ENCODE measurements around the gene RCBTB2. TPM values are rescaled to one million over a fixed set of nuclear protein-coding genes. Genes with fewer than 3 reads are reported as not detected.
A peak's percentile ranks its signal among the peaks of the same experiment; 100 is the strongest.
"Not testable (repeated sequence)": the region's sequence is repeated elsewhere in the genome, so short reads cannot be mapped to it uniquely, and the experiment has no call there.

The RCBTB2 gene
- 35.0 TPM for polyA plus RNA-seq (2013, experiment 1 of 4)
- polyA plus RNA-seq (2013, experiment 2 of 4) = 36.4 TPM
- polyA plus RNA-seq (2013, experiment 3 of 4) = 30.6 TPM
- 32.6 TPM for polyA plus RNA-seq (2013, experiment 4 of 4)

DNA sequence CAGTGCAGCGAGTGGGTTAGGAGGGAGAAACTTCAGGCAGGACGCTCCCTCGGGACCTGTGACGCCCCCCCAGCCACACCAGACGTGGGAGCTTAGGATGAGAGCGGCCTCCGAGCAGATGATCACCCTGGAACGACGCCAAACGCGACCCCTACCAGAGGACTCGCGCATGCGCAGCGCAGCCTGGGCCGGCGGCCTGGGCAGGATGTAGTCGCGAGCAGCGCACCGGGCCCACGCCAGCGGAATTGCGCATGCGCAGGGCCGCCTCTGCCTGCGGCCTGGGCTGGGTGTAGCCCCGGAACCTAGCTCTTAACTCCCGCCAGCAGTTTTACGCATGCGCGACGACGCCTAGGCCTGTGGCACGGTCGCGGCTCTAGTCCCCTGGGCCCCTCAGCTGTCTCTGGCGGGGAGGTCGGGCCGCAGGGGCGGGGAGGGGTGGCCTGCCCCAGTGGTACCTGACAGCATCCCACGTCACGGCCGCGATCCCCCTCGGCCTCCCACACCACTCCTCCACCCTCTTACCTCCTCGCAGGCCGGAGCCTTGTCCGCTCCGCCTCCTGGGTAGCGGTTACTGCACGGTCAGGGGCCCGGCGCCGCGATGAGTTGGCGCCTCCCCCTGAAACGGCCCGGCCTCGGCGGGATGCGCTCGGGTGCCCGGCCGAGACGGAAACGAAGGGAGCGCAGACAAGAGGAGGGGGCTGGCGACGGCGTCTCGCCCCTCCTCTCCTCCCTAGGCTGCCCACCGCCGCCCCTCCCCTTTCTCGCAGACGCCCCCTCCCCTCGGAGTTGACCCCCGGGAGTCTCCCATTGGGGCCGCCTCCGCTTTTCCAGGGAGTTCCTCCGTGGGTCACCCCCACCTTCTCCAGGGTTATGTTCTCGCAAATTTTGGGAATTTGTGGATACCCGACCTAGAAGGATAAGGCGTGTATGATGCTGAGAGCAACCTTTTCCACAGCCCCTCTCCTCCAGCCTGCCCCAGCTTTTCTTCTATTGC, at the start of gene RCBTB2:
Gene RCBTB2, minus strand, starts transcription at position 575 of the 994 bp plus-strand sequence. CDS start 11,141 bp downstream, outside the sequence.
- Histone ChIP-seq H3K9me3 (ENCODE audit: control insufficient read depth, low read length) (no peaks in the 10 kb centered on the region), H3K4me1 (ENCODE audit: control insufficient read depth, insufficient read depth, low read length) (peaks cover 16% of the 10 kb centered on the region), H3K27ac (ENCODE audit: insufficient read depth, low read depth, low read length, poor library complexity, severe bottlenecking) (peak within 1 kb of the TSS; percentile 95), H3K4me3 (ENCODE audit: insufficient read depth, low read depth, low read length) (peak within 1 kb of the TSS; percentile 75), H3K36me3 (ENCODE audit: control insufficient read depth, insufficient read depth, low read length) (no peaks in the 10 kb centered on the region), H3K27me3 (ENCODE audit: control insufficient read depth, insufficient read depth, low read length, poor library complexity, severe bottlenecking) (no peaks in the 10 kb centered on the region)
- 1 to 2% methylated on average over 84 of the region's 84 CpGs for WGBS, 2 experiments

DNA sequence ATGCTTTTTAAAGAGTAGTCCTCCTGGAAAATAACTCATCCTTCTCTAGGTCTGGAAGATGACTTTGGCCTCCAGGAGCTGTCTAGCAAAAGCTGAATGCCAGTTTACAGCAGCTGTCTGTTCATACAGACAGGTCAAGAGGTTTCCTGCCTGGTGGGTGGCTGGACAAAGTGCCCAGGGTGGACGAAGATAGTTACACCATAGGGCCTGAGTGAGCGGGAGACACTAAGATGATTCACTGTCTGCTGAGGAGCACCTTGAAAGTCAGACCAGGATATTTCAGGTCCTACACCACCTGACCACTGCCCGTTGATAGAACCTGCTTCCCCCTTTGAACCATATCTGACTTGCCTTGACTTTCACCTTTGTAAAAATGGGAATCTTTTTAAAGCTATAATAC, 49.2 kb upstream of the RCBTB2 start:
- Histone ChIP-seq H3K4me3 (ENCODE audit: insufficient read depth, low read depth, low read length) (no peak overlapping the region), H3K4me1 (ENCODE audit: control insufficient read depth, insufficient read depth, low read length) (peaks cover 4% of the 10 kb centered on the region), H3K9me3 (ENCODE audit: control insufficient read depth, low read length) (no peaks in the 10 kb centered on the region), H3K36me3 (ENCODE audit: control insufficient read depth, insufficient read depth, low read length) (no peaks in the 10 kb centered on the region), H3K27ac (ENCODE audit: insufficient read depth, low read depth, low read length, poor library complexity, severe bottlenecking) (no peak overlapping the region), H3K27me3 (ENCODE audit: control insufficient read depth, insufficient read depth, low read length, poor library complexity, severe bottlenecking) (no peaks in the 10 kb centered on the region)
- 96 to 98% methylated on average over 3 of the region's 3 CpGs for WGBS, 2 experiments

DNA sequence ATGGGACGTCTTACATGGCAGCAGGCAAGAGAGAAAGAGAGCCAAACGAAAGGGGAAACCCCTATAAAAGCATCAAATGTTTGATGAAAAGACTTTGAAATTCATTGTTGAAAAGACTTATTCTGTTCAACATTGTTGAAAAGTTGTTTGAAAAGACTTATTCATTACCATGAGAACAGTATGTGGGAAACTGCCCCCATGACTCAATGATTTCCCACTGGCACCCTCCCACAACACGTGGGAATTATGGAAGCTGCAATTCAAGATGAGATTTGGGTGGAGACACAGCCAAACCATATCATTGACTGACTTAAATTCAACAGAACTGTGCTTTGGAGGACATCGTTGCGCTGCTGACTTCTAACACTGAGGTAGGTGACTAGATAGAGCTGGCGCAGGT, 48.0 kb upstream of the RCBTB2 start:
- 85 to 88% methylated on average over 6 of the region's 6 CpGs for WGBS, 2 experiments

DNA sequence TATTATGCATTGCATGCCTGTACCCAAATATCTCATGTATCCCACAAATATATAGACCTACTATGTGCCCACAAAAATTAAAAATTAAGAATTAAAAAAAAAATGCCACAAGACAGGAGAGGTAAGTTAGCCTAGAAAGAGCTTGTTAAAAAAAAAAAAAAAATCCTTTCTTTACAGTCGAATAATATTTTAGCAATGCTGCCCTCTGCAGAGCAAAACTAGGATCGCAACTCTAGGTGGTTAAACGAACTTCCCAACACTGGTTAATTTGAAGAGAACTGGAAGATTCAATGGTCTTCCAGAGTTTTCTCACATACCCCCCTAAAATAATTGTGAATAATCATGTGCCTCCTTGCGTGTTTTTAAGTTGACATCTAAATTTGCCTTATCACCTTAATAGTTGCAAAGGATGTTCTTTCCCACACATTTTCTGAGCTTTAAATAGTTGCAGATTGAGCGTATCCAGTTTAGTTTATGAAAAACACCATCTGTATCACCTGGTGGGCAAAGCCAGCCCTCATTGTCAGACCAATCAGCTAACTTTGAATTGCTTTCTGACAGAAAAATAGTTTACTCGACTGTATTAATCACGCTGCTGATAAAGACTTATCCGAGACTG, 47.4 kb upstream of the RCBTB2 start:
- H3K27me3 ChIP-seq (ENCODE audit: control insufficient read depth, insufficient read depth, low read length, poor library complexity, severe bottlenecking) = no peaks in the 10 kb centered on the region
- no peaks in the 10 kb centered on the region for H3K36me3 ChIP-seq (ENCODE audit: control insufficient read depth, insufficient read depth, low read length)
- H3K27ac ChIP-seq (ENCODE audit: insufficient read depth, low read depth, low read length, poor library complexity, severe bottlenecking) = no peak overlapping the region
- H3K4me3 ChIP-seq (ENCODE audit: insufficient read depth, low read depth, low read length) = no peak overlapping the region
- H3K4me1 ChIP-seq (ENCODE audit: control insufficient read depth, insufficient read depth, low read length) = peaks cover 4% of the 10 kb centered on the region
- no peaks in the 10 kb centered on the region for H3K9me3 ChIP-seq (ENCODE audit: control insufficient read depth, low read length)
- WGBS, 2 experiments = 51 to 55% methylated on average over 7 to 8 of the region's 8 CpGs

More for the DNA sequence above, 48.0 kb upstream of the RCBTB2 start:
- peaks cover 4% of the 10 kb centered on the region for H3K4me1 ChIP-seq (ENCODE audit: control insufficient read depth, insufficient read depth, low read length)
- H3K36me3 ChIP-seq (ENCODE audit: control insufficient read depth, insufficient read depth, low read length) = no peaks in the 10 kb centered on the region
- no peak overlapping the region for H3K27ac ChIP-seq (ENCODE audit: insufficient read depth, low read depth, low read length, poor library complexity, severe bottlenecking)
- no peak overlapping the region for H3K4me3 ChIP-seq (ENCODE audit: insufficient read depth, low read depth, low read length)
- no peaks in the 10 kb centered on the region for H3K9me3 ChIP-seq (ENCODE audit: control insufficient read depth, low read length)
- no peaks in the 10 kb centered on the region for H3K27me3 ChIP-seq (ENCODE audit: control insufficient read depth, insufficient read depth, low read length, poor library complexity, severe bottlenecking)

DNA sequence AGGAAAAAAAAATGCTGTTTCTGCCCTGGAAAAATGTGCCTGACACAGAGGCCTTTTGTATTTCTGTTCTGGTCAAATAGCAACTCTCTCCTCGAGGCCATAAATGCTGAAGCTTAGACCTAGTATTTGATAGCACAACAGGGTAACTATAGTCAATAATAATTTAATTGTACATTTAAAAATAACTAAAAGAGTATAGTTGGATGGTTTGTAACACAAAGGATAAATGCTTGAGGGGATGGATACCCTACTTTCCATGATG, 47.0 kb upstream of the RCBTB2 start:
- not testable (repeated sequence) for H3K27ac ChIP-seq (ENCODE audit: insufficient read depth, low read depth, low read length, poor library complexity, severe bottlenecking); H3K36me3 ChIP-seq (ENCODE audit: control insufficient read depth, insufficient read depth, low read length); H3K4me1 ChIP-seq (ENCODE audit: control insufficient read depth, insufficient read depth, low read length); H3K9me3 ChIP-seq (ENCODE audit: control insufficient read depth, low read length); H3K27me3 ChIP-seq (ENCODE audit: control insufficient read depth, insufficient read depth, low read length, poor library complexity, severe bottlenecking); H3K4me3 ChIP-seq (ENCODE audit: insufficient read depth, low read depth, low read length)
- WGBS, 2 experiments = 82 to 100% methylated on average over 1 of the region's 1 CpG

DNA sequence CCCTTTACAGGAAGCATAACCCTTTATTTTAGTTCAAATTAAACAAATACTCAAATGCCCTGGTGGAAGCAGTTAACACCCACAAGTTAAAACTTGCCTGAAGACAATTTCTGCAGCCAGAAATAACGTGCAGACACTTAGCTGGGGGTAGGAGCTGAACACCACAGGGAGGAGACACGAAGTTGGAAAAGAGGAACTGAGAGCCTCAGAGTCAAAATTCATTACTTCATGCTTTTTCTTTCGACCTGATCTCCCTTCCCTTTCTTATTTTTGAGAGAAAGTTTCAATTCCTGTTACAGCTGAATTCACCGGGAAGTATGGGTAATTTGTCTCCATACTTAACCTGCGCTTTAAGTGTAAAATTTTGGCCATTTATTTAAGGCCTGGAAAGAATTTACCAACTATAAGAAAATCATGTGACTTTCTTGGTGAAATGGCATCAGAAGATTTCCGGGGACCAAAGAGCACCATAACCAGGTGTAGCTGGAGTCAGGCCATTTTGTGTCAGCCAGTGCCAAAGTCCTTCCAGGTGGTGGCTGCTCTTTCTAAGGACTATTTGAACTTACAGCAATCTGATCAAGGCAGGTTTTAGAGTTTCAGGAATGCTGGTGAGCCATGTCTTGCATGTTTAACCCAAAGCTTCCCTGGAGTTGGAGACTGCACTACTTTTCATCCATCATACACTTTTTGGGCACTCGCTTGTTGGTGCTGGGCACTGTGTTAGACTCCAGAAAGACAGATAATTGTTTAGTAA, 46.5 kb upstream of the RCBTB2 start:
- H3K4me3 ChIP-seq (ENCODE audit: insufficient read depth, low read depth, low read length) = no peak overlapping the region
- 88 to 94% methylated on average over 7 of the region's 7 CpGs for WGBS, 2 experiments
- H3K27me3 ChIP-seq (ENCODE audit: control insufficient read depth, insufficient read depth, low read length, poor library complexity, severe bottlenecking) = no peaks in the 10 kb centered on the region
- no peaks in the 10 kb centered on the region for H3K9me3 ChIP-seq (ENCODE audit: control insufficient read depth, low read length)
- no peaks in the 10 kb centered on the region for H3K36me3 ChIP-seq (ENCODE audit: control insufficient read depth, insufficient read depth, low read length)
- H3K4me1 ChIP-seq (ENCODE audit: control insufficient read depth, insufficient read depth, low read length) = no peaks in the 10 kb centered on the region
- H3K27ac ChIP-seq (ENCODE audit: insufficient read depth, low read depth, low read length, poor library complexity, severe bottlenecking) = no peak overlapping the region

DNA sequence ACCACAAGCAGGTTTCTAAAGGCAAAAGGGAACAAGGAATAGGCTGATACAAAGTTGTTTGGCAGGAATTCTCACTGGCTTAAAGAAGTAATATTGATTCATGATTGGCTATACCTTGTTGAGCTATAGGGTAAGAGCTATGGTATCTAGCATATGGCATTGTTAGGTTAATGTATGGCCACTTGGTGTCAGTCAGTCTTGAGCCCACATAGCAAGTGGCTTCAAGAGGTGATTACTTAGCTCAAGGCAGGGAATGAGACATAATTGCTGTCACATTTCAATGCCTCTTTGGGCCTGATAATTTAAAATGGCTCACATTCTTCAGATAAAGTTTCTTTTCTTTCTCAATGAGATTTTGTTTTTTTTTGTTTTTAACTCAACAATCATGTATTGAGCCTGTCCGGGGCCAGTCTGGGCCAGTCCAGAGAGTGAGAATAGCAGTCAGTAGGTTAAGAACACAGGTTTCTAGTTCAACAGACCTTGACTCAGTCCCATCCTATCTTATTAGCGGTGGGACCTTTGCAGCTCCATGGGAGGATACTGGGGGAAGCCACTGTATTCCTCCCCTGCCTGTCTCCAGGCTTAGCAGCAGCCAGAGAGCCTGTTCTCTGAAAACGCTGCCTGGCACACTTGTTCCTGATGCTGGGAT, 45.8 kb upstream of the RCBTB2 start:
- Histone ChIP-seq H3K27me3 (ENCODE audit: control insufficient read depth, insufficient read depth, low read length, poor library complexity, severe bottlenecking) (no peaks in the 10 kb centered on the region), H3K4me3 (ENCODE audit: insufficient read depth, low read depth, low read length) (no peak overlapping the region), H3K27ac (ENCODE audit: insufficient read depth, low read depth, low read length, poor library complexity, severe bottlenecking) (no peak overlapping the region), H3K9me3 (ENCODE audit: control insufficient read depth, low read length) (no peaks in the 10 kb centered on the region), H3K36me3 (ENCODE audit: control insufficient read depth, insufficient read depth, low read length) (no peaks in the 10 kb centered on the region), H3K4me1 (ENCODE audit: control insufficient read depth, insufficient read depth, low read length) (no peaks in the 10 kb centered on the region)
- 94 to 97% methylated on average over 3 of the region's 3 CpGs for WGBS, 2 experiments

DNA sequence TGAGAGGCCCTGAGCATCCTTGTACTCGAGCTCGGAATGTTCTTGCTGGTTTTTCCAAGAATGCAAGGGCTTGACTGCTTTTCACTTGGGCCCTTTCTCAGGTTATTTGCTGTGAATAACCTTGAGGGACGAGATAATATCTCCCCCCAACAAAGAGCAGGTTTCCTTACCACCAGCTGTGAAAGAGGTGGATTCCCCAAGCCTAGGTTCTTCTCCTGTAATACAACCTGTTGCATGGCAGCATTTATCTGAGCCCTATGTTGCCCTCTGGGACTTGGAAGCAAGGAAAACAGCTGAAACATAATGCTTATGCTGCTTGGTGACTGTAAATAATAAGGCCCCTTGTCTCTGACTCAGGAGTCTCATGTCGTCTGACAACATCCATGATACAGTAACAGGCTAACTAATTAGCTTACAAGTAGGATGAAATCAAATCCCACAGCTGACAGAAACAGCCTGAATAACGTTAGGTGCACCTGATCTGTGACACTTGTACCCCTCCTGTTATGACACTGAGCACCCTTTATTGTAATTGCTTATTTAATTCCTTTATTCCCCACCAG, 43.6 kb upstream of the RCBTB2 start:
- Histone ChIP-seq H3K36me3 (ENCODE audit: control insufficient read depth, insufficient read depth, low read length) (no peaks in the 10 kb centered on the region), H3K9me3 (ENCODE audit: control insufficient read depth, low read length) (no peaks in the 10 kb centered on the region), H3K4me3 (ENCODE audit: insufficient read depth, low read depth, low read length) (no peak overlapping the region), H3K27ac (ENCODE audit: insufficient read depth, low read depth, low read length, poor library complexity, severe bottlenecking) (no peak overlapping the region), H3K27me3 (ENCODE audit: control insufficient read depth, insufficient read depth, low read length, poor library complexity, severe bottlenecking) (no peaks in the 10 kb centered on the region), H3K4me1 (ENCODE audit: control insufficient read depth, insufficient read depth, low read length) (no peaks in the 10 kb centered on the region)
- 83 to 86% methylated on average over 5 of the region's 5 CpGs for WGBS, 2 experiments

DNA sequence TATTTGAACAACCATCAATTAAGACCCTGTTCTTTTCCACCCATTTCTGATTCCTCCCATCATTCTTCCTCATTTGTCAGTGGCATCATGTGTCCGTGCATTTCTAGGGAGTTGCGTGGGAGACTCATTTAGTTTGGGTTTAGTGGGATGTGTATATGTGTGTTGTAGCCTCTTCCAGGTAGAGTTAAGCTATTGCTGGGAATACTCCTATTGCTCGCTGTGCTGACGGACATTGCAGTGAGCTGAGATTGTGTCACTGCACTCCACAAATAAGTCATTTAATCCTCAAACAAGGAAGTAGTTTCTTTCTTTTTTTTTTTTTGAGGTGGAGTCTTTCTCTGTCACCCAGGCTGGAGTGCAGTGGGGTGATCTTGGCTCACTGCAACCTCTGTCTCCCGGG, 42.2 kb upstream of the RCBTB2 start:
- WGBS, 2 experiments = 94 to 97% methylated on average over 5 of the region's 5 CpGs

More for the DNA sequence above, 42.2 kb upstream of the RCBTB2 start:
- Histone ChIP-seq H3K9me3 (ENCODE audit: control insufficient read depth, low read length) (no peaks in the 10 kb centered on the region), H3K36me3 (ENCODE audit: control insufficient read depth, insufficient read depth, low read length) (no peaks in the 10 kb centered on the region), H3K27me3 (ENCODE audit: control insufficient read depth, insufficient read depth, low read length, poor library complexity, severe bottlenecking) (no peaks in the 10 kb centered on the region), H3K4me1 (ENCODE audit: control insufficient read depth, insufficient read depth, low read length) (no peaks in the 10 kb centered on the region), H3K27ac (ENCODE audit: insufficient read depth, low read depth, low read length, poor library complexity, severe bottlenecking) (no peak overlapping the region), H3K4me3 (ENCODE audit: insufficient read depth, low read depth, low read length) (no peak overlapping the region)
